CD4-positive, alpha-beta memory T cell (primary cell): Measurements from ENCODE around the gene CCDC24. TPM values are rescaled to one million over a fixed set of nuclear protein-coding genes. Genes with fewer than 3 reads are reported as not detected.

Experiments used
- CTCF ChIA-PET: fragments of 350-600 bp; sonication (Branson Sonifier 250); formaldehyde crosslinking; loops from one replicate; lab custom pipeline; 2021; ENCODE audit warnings: inconsistent platforms; ENCODE audit not compliant: partially characterized antibody; lab: Charles Lee
- POLR2A ChIA-PET: fragments of 350-600 bp; sonication (Branson Sonifier 250); formaldehyde crosslinking; loops from one replicate; lab custom pipeline; 2021; ENCODE audit not compliant: partially characterized antibody; lab: Charles Lee
- DNase-seq, 5 donors: peaks; one replicate each; pipeline versions ENCODE4 v3.0.0 to v3.0.0-alpha.2; 2020 to 2022; ENCODE audit warnings: mixed read lengths in 1 of 5
- H3K27ac ChIP-seq: one replicate; pipeline ENCODE4 v1.7.0; 2013; ENCODE audit warnings: low read depth, low read length
- H3K27me3 ChIP-seq: 2 replicates; pipeline ENCODE4 v1.7.0; 2013; ENCODE audit warnings: mild to moderate bottlenecking, low read length, moderate library complexity; ENCODE audit not compliant: insufficient read depth
- H3K36me3 ChIP-seq: 2 replicates; pipeline ENCODE4 v1.7.0; 2013; ENCODE audit warnings: mild to moderate bottlenecking, low read length, moderate library complexity; ENCODE audit not compliant: insufficient read depth
- H3K4me1 ChIP-seq: 2 replicates; pipeline ENCODE4 v1.7.0; 2013; ENCODE audit warnings: mild to moderate bottlenecking, low read length, moderate library complexity; ENCODE audit not compliant: insufficient read depth
- H3K4me3 ChIP-seq, 2 donors: one replicate each; pipeline ENCODE4 v1.7.0; 2013; ENCODE audit warnings: low read length in 2 of 2, mild to moderate bottlenecking in 1 of 2
- H3K9me3 ChIP-seq, 2 donors: one replicate each; pipeline ENCODE4 v1.7.0; 2013; ENCODE audit warnings: low read length in 2 of 2, control low read depth in 1 of 2; ENCODE audit not compliant: control insufficient read depth in 1 of 2
- H3K27ac Mint-ChIP-seq, 7 donors: one replicate each; pipeline ENCODE4 v1.8.0; 2020 to 2021; ENCODE audit warnings: mixed read lengths in 7 of 7, mild to moderate bottlenecking in 6 of 7, inconsistent platforms in 3 of 7, moderate library complexity in 3 of 7
- H3K27me3 Mint-ChIP-seq, 2 donors: one replicate each; pipeline ENCODE4 v1.8.0; 2020 to 2021; ENCODE audit warnings: mixed read lengths in 2 of 2
- H3K36me3 Mint-ChIP-seq, 2 donors: one replicate each; pipeline ENCODE4 v1.8.0; 2020 to 2021; ENCODE audit warnings: mixed read lengths in 2 of 2, inconsistent platforms in 1 of 2, mild to moderate bottlenecking in 1 of 2
- H3K4me1 Mint-ChIP-seq, 4 donors: one replicate each; pipeline ENCODE4 v1.8.0; 2020 to 2021; ENCODE audit warnings: mixed read lengths in 4 of 4, mild to moderate bottlenecking in 1 of 4
- H3K4me3 Mint-ChIP-seq, 8 donors: one replicate each; pipeline ENCODE4 v1.8.0; 2020 to 2021; ENCODE audit warnings: mixed read lengths in 8 of 8, mild to moderate bottlenecking in 7 of 8, moderate library complexity in 6 of 8, inconsistent platforms in 3 of 8
- H3K9me3 Mint-ChIP-seq, 8 donors: one replicate each; pipeline ENCODE4 v1.8.0; 2020 to 2021; ENCODE audit warnings: mixed read lengths in 8 of 8, mild to moderate bottlenecking in 5 of 8, inconsistent platforms in 3 of 8, moderate library complexity in 1 of 8
- intact Hi-C: fragments of 100-400 bp; cut with micrococcal nuclease; formaldehyde crosslinking; loops from one replicate; pipeline ENCODE4 v1.15.1; 2023
- polyA plus RNA-seq, 2 donors: library from polyadenylated mRNA; unstranded; fragments of 300-500 nt; fragmentation: Illumina TruSeq; gene quantifications; one replicate each; pipeline ENCODE4 v1.2.3, GENCODE V29; 2021
- total RNA-seq, 2 experiments: library from RNA; stranded (reverse); gene quantifications; one replicate each; pipeline ENCODE4 v1.2.3, GENCODE V29; 2021

CCDC24 gene
- total and polyA plus RNA-seq, 4 experiments from 2014 or later = 1.1 to 1.9 (median 1.5) TPM

- Mint-ChIP-seq H3K36me3 (peaks cover 0 to 2% of the 10 kb centered on the region in 2 donors), H3K4me1 (peaks cover 6 to 27% (median 10%) of the 10 kb centered on the region in 4 donors), H3K27ac (peak overlapping the region in 1 of 7 donors; percentile 16), H3K9me3 (no peaks in the 10 kb centered on the region), H3K4me3 (peak overlapping the region in 1 of 8 donors; percentile 20), H3K27me3 (no peaks in the 10 kb centered on the region)
- no peak for DNase-seq
- intact Hi-C loops = loop anchor here (5.0 kb wide), 1 partner anchor 103 kb away; the partner anchor contains the start of gene ARTN
- no peak overlapping the region for H3K4me3 ChIP-seq
- ChIA-PET POLR2A (no interaction called here), CTCF (interaction anchor here (1.0 to 11.7 kb wide), 9 partner anchors 12 to 506 kb away, joined by 3 to 225 read pairs (median 9); no protein-coding TSS in a partner anchor)
- H3K36me3 ChIP-seq = no peaks in the 10 kb centered on the region
- no peak overlapping the region for H3K27ac ChIP-seq
- H3K4me1 ChIP-seq = peaks cover 9% of the 10 kb centered on the region
- no peaks in the 10 kb centered on the region for H3K27me3 ChIP-seq
- no peaks in the 10 kb centered on the region for H3K9me3 ChIP-seq
These were observed 43.7 kb downstream of the CCDC24 start for GRCh38 chr1:44034976-44035716.

GRCh38 chr1:44035726-44036408 is 44.5 kb downstream of the CCDC24 start:
- Mint-ChIP-seq H3K4me3 (peak overlapping the region in 1 of 8 donors; percentile 20), H3K27me3 (no peaks in the 10 kb centered on the region), H3K27ac (no peak overlapping the region), H3K36me3 (peaks cover 0 to 2% of the 10 kb centered on the region in 2 donors), H3K4me1 (peaks cover 6 to 26% (median 10%) of the 10 kb centered on the region in 4 donors), H3K9me3 (no peaks in the 10 kb centered on the region)
- ChIA-PET CTCF (interaction anchor here (1.0 to 11.7 kb wide), 15 partner anchors 9 to 506 kb away, joined by 3 to 225 read pairs (median 6); no protein-coding TSS in a partner anchor), POLR2A (interaction anchor here (1.3 kb wide), 1 partner anchor 30 kb away, joined by 10 read pairs; no protein-coding TSS in a partner anchor)
- no peak for DNase-seq
- Histone ChIP-seq H3K9me3 (no peaks in the 10 kb centered on the region), H3K27me3 (no peaks in the 10 kb centered on the region), H3K27ac (no peak overlapping the region), H3K4me1 (peaks cover 9% of the 10 kb centered on the region), H3K4me3 (no peak overlapping the region), H3K36me3 (no peaks in the 10 kb centered on the region)
- intact Hi-C loops = loop anchor here (1.0 to 5.0 kb wide), 3 partner anchors 31 to 507 kb away; partner anchors contain the start of gene ARTN

GRCh38 chr1:44036409-44037139 is 45.2 kb downstream of the CCDC24 start:
- Mint-ChIP-seq H3K36me3 (peaks cover 0 to under 1% of the 10 kb centered on the region in 2 donors), H3K27ac (peak overlapping the region in 1 of 7 donors; percentile 27), H3K4me3 (peak overlapping the region in 1 of 8 donors; percentile 0), H3K27me3 (no peaks in the 10 kb centered on the region), H3K9me3 (no peaks in the 10 kb centered on the region), H3K4me1 (peaks cover 5 to 19% (median 9%) of the 10 kb centered on the region in 4 donors)
- DNase-seq = peak; percentile 59 to 67 (median 61)
- intact Hi-C loops = loop anchor here (1.0 to 5.0 kb wide), 3 partner anchors 31 to 507 kb away; partner anchors contain the start of gene ARTN
- ChIA-PET POLR2A (interaction anchor here (1.3 kb wide), 1 partner anchor 31 kb away, joined by 10 read pairs; no protein-coding TSS in a partner anchor), CTCF (interaction anchor here (0.7 to 11.7 kb wide), 26 partner anchors 9 to 512 kb away, joined by 3 to 225 read pairs (median 4); partner anchors contain the start of gene KDM4A)
- H3K27ac ChIP-seq = no peak overlapping the region
- H3K36me3 ChIP-seq = no peaks in the 10 kb centered on the region
- peaks cover 9% of the 10 kb centered on the region for H3K4me1 ChIP-seq
- H3K27me3 ChIP-seq = no peaks in the 10 kb centered on the region
- H3K9me3 ChIP-seq = no peaks in the 10 kb centered on the region
- no peak overlapping the region for H3K4me3 ChIP-seq

- intact Hi-C loops = loop anchor here (5.0 kb wide), 1 partner anchor 105 kb away; the partner anchor contains the start of gene ARTN
- DNase-seq = no peak
- Mint-ChIP-seq H3K4me1 (peaks cover 5 to 13% (median 6%) of the 10 kb centered on the region in 4 donors), H3K36me3 (no peaks in the 10 kb centered on the region), H3K4me3 (no peak overlapping the region), H3K27me3 (peaks cover 0 to 1% of the 10 kb centered on the region in 2 donors), H3K9me3 (no peaks in the 10 kb centered on the region), H3K27ac (peak overlapping the region in 1 of 7 donors; percentile 17)
- H3K9me3 ChIP-seq = no peaks in the 10 kb centered on the region
- POLR2A ChIA-PET = interaction anchor here (1.3 kb wide), 1 partner anchor 32 kb away, joined by 10 read pairs; no protein-coding TSS in a partner anchor
- H3K27me3 ChIP-seq = no peaks in the 10 kb centered on the region
- CTCF ChIA-PET = interaction anchor here (0.7 to 11.7 kb wide), 24 partner anchors 10 to 512 kb away, joined by 3 to 225 read pairs (median 4); partner anchors contain the start of gene KDM4A
- no peak overlapping the region for H3K4me3 ChIP-seq
- peaks cover 5% of the 10 kb centered on the region for H3K4me1 ChIP-seq
- H3K27ac ChIP-seq = no peak overlapping the region
- no peaks in the 10 kb centered on the region for H3K36me3 ChIP-seq
These were observed 45.8 kb downstream of the CCDC24 start for GRCh38 chr1:44037154-44037553.

- POLR2A ChIA-PET = no interaction called here
- Histone ChIP-seq H3K4me1 (no peaks in the 10 kb centered on the region), H3K36me3 (no peaks in the 10 kb centered on the region), H3K4me3 (no peak overlapping the region), H3K27me3 (no peaks in the 10 kb centered on the region), H3K27ac (no peak overlapping the region), H3K9me3 (no peaks in the 10 kb centered on the region)
- Mint-ChIP-seq H3K4me1 (peaks cover 0 to 5% (median 2%) of the 10 kb centered on the region in 4 donors), H3K36me3 (no peaks in the 10 kb centered on the region), H3K27ac (no peak overlapping the region), H3K4me3 (no peak overlapping the region), H3K27me3 (peaks cover 2% of the 10 kb centered on the region in 2 donors), H3K9me3 (no peaks in the 10 kb centered on the region)
- intact Hi-C loops = loop anchor here (5.0 kb wide), 1 partner anchor 107 kb away; the partner anchor contains the start of gene ARTN
- CTCF ChIA-PET = interaction anchor here (0.8 to 2.8 kb wide), 4 partner anchors 8 to 33 kb away, joined by 3 to 24 read pairs (median 4); partner anchors contain the start of gene SLC6A9
- no peak for DNase-seq
These were observed 47.7 kb downstream of the CCDC24 start for GRCh38 chr1:44038876-44039657.

GRCh38 chr1:44040418-44040817 is 49.0 kb downstream of the CCDC24 start:
- H3K36me3 Mint-ChIP-seq = no peaks in the 10 kb centered on the region
- H3K36me3 ChIP-seq = no peaks in the 10 kb centered on the region
- no peak for DNase-seq
- no peak overlapping the region for H3K27ac ChIP-seq
- H3K4me3 Mint-ChIP-seq = no peak overlapping the region
- no peak overlapping the region for H3K4me3 ChIP-seq
- H3K4me1 ChIP-seq = no peaks in the 10 kb centered on the region
- H3K9me3 ChIP-seq = no peaks in the 10 kb centered on the region
- intact Hi-C loops = no loop called here
- no peaks in the 10 kb centered on the region for H3K27me3 ChIP-seq
- POLR2A ChIA-PET = no interaction called here
- no peak overlapping the region for H3K27ac Mint-ChIP-seq
- CTCF ChIA-PET = interaction anchor here (1.2 to 2.8 kb wide), 3 partner anchors 10 to 37 kb away, joined by 3 to 24 read pairs (median 3); partner anchors contain the start of gene SLC6A9
- H3K9me3 Mint-ChIP-seq = no peaks in the 10 kb centered on the region
- H3K27me3 Mint-ChIP-seq = peaks cover 3 to 5% of the 10 kb centered on the region in 2 donors
- peaks cover 0 to 5% (median 2%) of the 10 kb centered on the region in 4 donors for H3K4me1 Mint-ChIP-seq
